NCI-H187 treated with DMSO at 0.1 percent for 48 hours (cell line): ENCODE measurements around the gene EGFR.

Experiments used
- DNase-seq: peaks from one replicate; lab custom pipeline; 2025; lab: John Stamatoyannopoulos, UW

Gene EGFR

DNA sequence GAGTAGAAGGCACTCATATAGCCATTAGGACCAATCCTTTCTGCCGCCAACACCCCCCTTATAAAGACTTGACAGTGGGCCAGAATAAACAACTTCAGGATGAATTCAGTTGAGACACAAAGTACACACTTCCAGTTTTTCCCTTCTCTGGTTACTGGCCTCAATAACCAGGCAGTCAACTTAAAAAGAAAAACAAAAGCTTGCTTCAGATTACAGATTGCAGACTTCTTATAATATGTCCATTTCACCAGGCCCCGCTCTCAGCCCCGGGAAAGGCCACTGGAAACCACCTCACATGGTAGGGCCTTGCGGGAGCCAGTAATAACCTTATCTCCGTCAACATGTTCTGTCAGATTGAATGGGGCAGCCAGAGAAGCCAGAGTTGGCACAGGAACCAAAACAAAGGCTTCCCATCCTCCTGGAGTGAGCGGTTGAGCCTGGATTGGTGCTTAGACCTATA is 108.8 kb downstream of the EGFR start:
- DNase-seq = peak; percentile 69

DNA sequence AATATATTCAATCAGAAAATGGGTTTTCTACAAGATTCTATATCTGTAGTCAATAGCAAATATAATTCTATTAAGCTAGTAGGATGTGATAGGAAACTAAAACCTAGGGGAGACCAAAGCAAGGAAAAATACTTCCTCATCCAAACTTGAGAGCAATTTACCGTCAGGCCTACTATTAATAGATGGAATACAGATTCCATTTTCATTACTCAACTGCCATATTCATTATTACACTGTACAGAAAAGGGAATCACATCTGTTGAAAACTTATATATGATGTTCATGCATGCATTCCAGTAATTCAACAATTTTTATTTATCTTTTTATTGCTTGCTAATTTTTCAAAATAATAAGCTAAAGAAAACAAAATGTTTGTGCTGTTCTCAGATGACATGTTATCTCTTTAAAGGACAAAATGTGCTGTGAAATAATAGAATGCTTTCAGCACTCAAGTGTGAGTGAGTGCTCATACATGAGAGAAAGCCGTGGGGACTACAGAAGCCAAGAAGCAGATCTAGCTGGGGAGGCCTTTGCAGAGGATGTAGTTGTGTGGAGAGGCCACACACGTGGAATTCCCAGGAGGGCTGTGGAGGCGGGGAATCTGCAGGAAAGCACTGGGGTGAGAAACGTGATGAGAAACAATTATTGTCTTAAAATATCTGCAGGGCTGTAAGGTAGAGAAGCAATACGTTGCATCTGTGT is 110.0 kb downstream of the EGFR start:
- peak; percentile 27 for DNase-seq

DNA sequence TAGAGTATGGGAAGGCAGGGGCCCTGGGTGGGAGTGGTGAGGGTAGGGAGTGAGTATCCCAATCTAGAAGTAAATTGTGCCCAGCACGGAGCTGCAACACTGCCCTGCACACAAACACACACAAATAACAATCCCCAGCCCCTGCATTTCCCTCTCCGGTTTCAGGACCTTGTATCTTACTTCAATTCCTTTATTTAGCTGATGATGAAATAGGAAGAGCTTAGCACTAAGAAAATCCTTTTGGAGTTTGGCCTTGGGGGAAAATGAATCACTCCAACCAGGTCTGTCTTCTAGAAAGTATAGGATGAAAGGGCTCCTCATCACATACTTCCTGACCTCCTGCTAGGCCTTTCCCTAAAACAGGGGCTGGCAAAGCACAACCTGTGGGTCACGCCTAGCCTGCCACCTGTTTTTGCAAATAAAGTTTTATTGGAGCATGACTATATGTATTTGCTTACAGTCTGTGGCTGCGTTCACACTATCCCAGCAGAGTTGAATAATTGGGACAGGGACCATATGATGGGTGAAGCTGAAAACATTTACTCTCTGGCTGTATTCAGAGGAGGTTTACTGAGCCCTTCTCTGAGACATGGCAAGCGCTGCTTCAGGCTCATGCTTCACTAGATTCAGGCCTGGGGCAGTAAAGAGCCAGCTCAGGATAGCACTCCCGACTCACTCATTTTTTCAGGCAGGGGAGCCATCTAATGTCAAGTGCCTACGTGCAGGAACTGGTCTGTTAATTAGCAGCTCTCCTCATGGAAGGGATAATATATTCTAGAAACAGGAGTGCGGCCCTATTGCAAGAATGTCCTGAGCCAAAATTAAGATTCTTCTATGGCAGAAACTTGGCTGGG is 111.0 kb downstream of the EGFR start:
- DNase-seq = no peak

DNA sequence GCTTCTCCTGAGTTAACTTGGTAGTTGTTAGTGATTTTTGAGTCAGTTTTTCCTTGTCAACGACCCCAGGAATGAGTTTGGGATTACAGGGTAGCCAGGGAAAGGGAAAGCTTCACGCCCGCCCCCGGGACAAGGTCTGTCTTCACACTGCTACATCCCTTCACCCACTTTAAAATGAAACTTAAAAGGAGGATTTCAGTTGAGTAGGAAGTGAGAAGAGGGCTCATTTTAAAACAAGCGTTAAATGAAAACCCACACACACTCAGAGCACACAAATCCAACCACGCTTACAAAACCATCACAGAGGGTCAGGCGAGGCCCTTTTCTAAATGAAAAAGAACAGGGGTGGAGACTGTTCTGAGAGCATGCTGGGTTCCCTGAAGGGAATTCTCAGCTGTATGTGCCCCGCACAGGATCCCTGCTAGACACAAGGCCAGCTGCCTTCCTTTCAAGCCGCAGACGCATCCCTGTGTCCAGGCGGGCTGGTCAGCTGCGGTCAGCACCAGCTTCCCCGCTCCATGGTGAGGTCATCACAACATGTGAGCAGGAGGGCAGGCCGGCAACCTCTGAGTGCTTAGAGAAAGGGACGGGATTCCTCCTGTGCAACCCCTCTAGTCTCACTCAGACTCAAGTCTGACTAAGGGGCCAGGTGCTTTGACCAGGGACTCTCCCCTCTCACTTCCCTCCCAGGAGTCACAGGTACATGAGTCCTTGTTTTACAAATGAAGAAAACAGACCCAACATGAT is 111.8 kb downstream of the EGFR start:
- no peak for DNase-seq

DNA sequence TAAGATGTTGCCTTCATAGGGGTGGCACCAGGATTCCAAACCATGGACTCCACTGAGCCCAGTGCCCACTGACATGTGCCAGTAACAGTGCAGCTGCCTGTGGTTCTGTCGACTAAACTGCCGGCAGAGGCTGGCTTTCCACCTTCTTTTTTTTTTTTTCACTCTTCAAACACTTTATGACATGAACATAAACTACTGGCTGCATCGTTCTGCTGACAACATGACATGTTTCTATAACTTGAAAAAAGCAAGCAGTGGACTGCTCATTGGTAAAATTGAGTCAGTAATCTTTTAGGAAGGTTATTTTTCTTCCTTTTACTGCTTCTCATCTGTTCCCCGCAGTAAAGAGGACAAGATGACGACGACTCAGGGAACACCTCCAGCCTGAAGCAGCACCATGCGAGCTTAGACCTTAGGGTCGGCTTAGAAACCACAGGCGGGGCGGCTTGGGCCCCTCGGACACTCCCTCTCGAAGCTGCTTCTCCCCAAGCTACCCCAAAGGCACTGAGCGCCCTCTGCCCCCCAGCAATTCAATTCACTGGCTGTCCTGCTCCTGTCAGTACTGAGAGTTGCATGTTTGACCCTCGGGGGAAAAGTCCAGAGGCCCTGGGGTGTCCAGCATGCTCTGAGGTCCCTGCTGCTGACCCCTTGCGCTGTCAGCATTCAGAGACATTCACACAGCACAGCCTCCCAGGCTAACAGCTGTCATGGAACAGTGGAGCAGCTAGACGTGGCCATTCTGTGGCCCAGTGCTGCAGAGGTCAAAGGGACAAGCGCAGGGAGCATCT is 112.5 kb downstream of the EGFR start:
- DNase-seq = no peak

DNA sequence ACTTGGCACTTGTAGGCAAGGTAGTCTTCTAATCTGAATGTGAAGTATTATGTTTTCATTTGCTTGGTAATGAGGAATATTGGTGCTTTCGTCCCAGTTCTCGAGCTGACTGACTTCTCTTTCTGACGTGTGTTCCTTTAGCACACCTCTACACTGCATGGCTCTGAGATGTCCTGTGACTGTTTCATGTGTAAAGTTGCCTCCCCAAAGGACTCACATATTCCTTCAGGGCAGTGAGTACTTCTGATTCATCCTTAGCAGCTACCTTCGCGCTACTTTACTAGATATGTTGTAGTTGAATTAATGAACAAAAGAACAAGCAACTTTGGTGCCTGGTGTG is 113.7 kb downstream of the EGFR start:
- DNase-seq = no peak

DNA sequence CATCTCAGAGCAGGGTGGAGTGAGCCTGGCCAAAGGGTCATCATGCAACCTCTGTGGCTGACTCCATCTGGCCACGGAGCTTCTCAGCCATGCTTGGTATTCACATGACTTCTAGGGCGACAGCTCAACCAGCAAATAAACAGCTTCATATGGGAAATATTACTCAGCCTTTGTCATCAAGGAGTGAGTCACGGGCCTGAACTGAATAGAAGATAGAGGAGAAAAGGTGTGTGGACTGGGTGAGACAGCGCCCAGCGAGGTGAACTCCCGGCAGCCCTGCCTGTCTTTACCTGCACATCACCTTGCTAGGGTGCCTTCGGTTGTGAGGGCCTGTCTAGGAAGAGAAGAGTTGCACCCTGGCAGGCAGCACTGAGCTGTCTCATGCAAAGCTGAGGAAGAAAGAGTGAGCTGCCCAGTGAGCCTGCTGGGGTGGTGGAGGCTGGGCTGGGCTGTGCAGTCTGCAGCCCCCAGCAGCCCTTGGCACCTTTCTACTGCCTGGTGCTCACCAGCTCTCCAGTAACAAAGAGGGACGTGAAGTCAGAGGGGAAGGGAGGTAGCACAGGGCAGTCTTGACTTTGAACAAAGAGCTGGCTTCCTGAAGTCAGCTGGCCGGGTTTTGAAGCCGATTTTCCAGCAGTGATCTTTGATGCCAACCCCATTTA is 114.2 kb downstream of the EGFR start:
- DNase-seq = no peak

DNA sequence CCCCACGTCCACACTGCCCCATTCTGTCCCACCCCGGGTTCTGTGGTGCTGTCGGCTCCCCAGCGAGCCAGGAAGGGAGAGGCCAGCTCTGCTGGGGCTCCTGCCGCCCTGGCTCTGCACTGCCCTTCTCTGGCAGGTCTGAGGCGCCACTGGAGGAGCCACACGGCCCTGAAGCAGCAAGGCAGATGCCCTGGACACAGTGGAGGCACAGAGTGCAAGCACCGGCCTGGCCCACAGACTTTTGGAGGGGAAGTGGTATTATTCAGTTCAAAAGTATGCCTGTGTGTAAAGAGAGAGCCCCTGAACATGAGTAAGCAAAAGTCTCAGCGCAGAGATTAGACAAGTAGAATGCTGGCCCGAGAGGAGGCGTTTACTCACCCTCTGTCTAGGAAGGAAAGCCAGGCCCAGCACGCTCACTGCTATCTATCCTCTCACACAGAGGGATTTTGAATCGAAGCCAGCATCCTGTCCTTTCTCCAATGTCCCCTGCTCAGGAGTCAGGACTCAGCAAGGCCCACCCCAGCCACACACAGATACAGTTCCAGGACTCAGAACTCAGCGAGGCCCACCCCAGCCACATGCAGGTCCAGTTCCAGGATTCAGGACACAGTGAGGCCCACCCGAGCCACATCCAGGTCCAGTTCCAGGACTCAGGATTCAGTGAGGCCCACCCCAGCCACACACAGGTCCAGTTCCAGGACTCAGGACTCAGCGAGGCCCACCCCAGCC is 115.0 kb downstream of the EGFR start:
- no peak for DNase-seq

DNA sequence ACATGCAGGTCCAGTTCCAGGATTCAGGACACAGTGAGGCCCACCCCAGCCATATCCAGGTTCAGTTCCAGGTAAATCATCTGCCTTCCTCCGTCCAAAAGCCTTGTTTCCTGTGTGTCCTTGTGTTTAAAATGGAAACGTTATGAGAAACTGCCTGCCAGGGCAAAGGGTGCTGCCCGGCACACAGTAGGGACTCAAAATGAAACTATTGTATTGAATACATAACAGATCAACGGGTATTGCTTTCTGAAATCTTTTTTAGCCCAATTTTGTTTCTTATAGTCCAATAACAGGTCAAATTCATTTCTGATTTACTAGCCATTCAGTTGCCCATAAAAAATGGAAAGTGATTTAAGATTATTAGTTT is 115.5 kb downstream of the EGFR start:
- DNase-seq = no peak

DNA sequence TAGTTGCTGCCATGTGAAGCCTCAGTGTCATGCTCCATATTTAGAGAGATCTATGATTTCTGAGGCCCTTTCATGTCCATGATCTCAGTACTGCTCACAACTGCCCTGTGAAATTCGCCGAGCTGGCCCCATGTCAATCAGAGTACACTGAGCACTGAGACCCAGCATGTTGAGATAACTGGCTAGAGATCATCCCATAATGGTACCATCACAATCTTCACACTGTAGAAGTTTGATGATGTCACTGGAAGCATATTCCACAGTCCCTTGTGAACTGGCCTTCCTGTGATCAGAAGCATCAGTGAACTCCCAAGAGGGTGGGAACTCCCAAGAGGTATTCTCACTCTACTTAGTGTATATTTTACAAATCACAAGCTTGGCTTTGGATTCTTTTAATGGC is 116.0 kb downstream of the EGFR start:
- no peak for DNase-seq

DNA sequence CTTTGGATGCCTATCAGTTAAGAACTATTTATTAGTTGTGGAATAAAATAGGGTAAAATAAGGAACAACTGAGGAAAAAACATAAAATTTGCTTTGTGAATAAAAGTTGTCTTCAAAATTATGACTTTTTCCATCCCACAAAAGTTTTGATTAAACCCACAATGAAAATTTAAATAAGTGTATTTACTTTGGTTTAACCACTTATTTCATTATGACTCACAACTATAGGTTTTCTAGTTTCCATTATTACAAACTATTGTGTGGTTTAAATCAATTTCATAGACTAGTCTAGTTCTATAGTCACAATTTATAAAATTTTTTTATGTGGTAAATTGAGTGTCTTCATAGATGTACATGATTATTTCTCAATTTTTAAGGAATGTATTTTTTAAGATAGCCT is 116.6 kb downstream of the EGFR start:
- no peak for DNase-seq

DNA sequence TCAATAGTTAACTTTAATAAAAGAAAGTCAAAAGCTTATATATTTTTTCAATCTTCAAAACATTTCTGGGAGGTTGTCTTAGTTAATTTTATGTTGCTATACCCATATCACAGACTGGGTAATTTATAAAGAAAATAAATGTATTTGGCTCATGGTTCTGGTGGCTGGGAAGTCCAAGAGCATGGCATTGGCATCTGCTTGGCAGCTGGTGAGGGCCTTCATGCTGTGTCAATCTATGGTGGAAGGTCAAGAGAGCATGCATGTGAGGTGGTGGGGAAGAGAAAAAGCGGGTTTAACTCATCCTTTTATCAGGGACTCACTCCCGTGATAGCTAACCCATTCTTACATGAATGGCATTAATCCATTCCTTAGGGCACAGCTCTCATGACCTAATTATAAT is 119.8 kb downstream of the EGFR start:
- DNase-seq = no peak

DNA sequence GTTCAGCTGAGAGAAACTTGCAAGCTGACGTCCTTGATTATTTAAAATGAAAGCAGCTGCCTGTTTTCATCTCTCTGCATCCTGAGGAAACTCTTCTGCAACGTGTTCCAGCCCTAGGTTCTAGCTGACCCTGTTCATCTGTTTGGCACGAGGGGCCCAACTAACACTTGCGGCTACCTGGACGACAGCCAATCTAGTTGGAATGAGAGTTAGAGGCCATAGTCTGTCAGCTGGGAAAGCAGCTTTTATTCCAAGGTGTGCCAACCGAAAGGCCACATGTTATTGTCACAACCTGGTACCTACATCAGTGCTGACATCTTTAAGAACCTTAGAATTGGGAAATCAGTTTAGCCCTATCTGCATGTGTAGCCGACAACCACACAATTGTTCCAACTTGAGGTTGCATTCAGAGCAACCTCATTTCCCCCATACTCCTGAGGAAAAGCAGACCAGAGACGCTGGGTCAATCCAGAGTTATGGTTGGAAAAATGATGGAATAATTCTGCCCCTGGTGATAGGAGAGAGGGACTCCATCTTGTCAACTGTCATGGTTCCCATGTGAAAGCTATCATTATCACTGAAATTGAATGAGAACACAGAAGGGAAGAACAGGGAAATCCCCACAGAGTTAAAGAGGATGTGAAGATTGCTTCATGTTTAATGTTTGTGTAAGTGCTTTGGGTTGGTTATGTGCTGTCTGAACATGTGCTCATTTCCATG is 121.6 kb downstream of the EGFR start:
- DNase-seq = no peak

DNA sequence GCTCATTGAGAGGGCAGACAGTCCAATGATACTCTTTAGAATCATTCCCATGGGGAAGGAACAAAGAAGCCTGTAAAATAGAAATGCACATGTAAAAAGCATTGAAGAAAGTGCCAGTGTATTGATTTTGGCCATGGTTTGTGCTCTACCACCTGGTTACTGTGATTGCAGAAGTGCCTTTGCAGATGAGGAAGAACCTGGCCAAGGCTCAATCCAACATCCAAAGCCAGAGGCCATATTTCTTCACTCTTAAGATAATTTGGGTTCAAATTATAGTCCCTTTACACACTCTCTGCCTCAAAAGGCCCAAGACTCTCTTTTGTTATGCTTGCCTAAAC is 122.1 kb downstream of the EGFR start:
- DNase-seq = peak; percentile 82

DNA sequence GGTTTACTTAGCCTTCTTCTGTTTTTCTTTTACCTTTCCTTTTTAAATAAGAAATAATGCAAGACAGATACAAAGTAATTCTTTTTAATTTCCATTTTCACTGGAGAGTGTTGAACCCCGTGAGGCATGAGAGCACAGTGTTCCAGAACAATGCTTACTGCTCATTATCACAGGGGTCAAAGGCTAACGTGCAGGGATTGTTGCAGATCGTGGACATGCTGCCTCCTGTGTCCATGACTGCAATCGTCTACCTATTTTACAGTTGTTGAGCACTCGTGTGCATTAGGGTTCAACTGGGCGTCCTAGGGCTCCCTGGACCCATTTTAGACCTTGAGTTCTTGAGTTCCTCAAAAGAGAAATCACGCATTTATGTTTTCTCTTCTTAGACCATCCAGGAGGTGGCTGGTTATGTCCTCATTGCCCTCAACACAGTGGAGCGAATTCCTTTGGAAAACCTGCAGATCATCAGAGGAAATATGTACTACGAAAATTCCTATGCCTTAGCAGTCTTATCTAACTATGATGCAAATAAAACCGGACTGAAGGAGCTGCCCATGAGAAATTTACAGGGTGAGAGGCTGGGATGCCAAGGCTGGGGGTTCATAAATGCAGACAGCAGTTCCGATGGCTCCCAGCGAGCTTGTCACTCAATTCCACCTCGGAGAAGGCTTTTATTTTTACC is 124.2 kb downstream of the EGFR start:
- no peak for DNase-seq

DNA sequence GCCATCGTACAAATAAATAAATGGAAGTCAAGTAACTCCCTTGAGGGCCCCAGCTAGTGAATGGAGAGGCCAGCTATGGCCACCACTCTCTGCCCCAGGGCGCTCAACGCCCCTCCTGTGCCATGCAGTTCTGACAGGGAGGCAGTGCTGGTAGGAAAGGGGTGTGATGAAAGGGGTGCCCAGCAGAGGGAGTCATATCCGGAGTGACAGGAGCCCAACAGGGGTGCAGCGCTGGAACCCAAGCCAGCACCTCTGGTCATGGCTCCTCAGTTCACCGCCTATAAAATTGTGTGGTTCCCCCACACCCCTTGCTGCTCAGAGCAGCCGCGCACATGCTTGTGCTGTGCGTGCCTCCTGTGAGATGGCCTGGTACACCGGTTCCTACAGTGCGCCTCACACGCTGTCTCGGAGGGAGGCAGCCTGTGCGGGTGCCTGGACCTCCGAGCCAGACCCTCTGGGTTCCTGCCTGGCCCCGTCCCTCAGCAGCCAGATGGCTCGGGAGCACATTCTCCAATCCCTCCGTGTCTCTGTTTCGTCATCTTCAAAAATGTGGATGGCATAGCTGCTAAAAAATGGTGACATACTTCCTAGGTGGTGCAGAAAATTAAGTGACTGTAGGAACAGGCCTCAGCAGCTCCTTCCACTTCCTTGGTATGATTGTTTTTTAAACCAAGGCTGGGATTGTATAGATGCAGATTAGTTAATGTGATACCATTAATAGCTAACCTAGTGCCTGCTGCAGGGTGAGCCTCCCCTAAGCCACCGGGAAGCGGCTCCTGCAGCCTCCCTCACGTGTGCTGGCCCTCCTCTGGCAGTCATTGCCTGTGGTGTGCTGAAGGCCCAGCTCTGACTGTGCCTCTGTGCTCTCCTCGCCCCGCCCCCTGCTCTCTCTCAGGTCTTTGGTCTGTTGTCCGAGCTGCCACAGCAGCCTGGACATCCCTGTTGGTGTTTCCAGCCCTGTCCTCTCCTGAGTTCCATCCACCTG is 125.8 kb downstream of the EGFR start:
- DNase-seq = no peak

DNA sequence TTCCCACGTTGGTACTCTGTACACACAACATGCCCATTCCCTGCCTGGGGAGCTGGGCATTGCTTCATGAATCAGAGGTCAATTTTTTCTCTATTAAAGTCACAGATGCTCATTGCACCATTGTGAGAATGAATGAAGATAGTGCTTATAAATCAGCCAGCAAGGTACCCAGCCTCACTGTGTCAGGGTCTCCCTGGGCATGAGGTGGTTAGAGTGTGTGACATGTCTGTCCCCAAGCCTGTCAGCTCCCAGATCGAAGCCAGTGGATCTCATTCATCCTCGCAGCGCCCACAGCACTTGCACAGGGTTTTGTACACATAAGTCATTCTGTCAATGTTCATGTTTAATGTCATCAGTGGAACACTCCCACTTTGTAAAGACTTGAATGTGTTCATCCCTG is 126.8 kb downstream of the EGFR start:
- DNase-seq = no peak

DNA sequence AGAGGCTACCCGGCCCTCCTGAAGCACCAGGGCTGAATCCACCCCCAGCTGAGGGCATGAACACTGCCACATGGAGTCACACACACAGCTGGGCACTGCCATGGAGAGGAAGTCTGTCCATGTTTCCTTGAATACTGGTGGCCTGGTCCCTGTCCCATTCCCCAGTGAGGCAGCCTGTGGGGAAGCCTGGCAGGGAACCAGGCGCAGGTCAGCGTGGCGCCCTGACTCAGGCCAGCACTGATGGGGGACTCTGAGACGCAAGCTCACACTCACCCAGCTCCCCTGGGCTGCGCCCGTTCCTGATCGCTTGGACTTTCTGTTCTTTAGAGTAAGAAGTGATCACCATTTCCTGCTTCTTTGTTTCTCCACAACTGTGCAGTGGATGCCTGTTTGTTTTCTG is 128.3 kb downstream of the EGFR start:
- DNase-seq = no peak

DNA sequence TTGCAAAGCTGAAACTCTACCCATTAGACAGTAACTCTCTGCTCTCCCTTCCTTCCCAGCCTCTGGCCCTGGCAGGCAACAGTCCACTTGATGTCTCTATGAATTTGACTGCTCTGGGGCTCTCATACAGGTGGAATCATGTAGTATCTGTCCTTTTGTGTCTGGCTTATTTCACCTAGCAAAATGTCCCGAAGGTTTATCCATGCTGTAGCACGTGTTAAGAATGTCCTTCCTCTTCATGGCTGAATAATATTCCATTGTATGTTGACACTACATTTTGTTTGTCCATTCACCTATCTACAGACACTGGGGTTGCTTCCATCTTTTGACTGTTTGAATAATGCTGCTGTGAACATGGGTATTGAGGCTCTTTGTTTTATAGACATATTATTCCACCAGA is 128.9 kb downstream of the EGFR start:
- no peak for DNase-seq
